GM19397 (cell line): ENCODE results near the gene ZNF282.

Experiments
- ATAC-seq: cut with Tn5 transposase; IDR thresholded peaks from one replicate; pipeline ENCODE4 v1.9.1; 2021; ENCODE audit warnings: mild to moderate bottlenecking, moderate library complexity; ENCODE audit not compliant: unreplicated experiment

The ZNF282 gene

GRCh38 chr7:149188637-149189259, 6.6 kb upstream of the ZNF282 start:
- no peak for ATAC-seq

- no peak for ATAC-seq
Observed at GRCh38 chr7:149191851-149192250, 3.5 kb upstream of the ZNF282 start.

GRCh38 chr7:149194799-149195179, 557 bp upstream of the ZNF282 start:
- ATAC-seq = no peak

GRCh38 chr7:149196151-149196704, 882 bp downstream of the ZNF282 start:
- peak; percentile 1 for ATAC-seq

GRCh38 chr7:149196705-149197171, 1.4 kb downstream of the ZNF282 start:
- no peak for ATAC-seq

GRCh38 chr7:149197675-149198074, 2.3 kb downstream of the ZNF282 start:
- no peak for ATAC-seq

- ATAC-seq = no peak
Observed at GRCh38 chr7:149198161-149198816, 2.9 kb downstream of the ZNF282 start.

GRCh38 chr7:149199234-149199995, 4.1 kb downstream of the ZNF282 start:
- no peak for ATAC-seq

- ATAC-seq = no peak
Observed at GRCh38 chr7:149202831-149203231, 7.5 kb downstream of the ZNF282 start.

GRCh38 chr7:149205690-149206381, 10.5 kb downstream of the ZNF282 start:
- no peak for ATAC-seq

- no peak for ATAC-seq
Observed at GRCh38 chr7:149207324-149208035, 12.1 kb downstream of the ZNF282 start.

- no peak for ATAC-seq
Observed at GRCh38 chr7:149209518-149210269, 14.3 kb downstream of the ZNF282 start.

- ATAC-seq = no peak
Observed at GRCh38 chr7:149210551-149210950, 15.2 kb downstream of the ZNF282 start.

GRCh38 chr7:149214020-149214720, 18.8 kb downstream of the ZNF282 start:
- no peak for ATAC-seq

GRCh38 chr7:149216402-149216801, 21.1 kb downstream of the ZNF282 start:
- ATAC-seq = no peak

GRCh38 chr7:149217570-149217969, 22.2 kb downstream of the ZNF282 start:
- ATAC-seq = no peak

GRCh38 chr7:149218469-149219420, 23.4 kb downstream of the ZNF282 start:
- no peak for ATAC-seq

GRCh38 chr7:149220534-149220933, 25.2 kb downstream of the ZNF282 start:
- no peak for ATAC-seq
